Endothelial cell of umbilical vein (primary cell): ENCODE data around the gene PSMC1. TPM values are rescaled to one million over a fixed set of nuclear protein-coding genes. Genes with fewer than 3 reads are reported as not detected.

Source experiments
- BruUV-seq: library from RNA; stranded (reverse); fragments of 400-500 nt; replicated peaks from 2 replicates; lab custom pipeline; 2021; lab: Mats Ljungman, UMichigan
- CTCF ChIA-PET: fragments of 300-600, 350-600 bp; sonication (Branson Sonifier 250); formaldehyde crosslinking; loops from one replicate; lab custom pipeline; 2021; ENCODE audit warnings: antibody characterized with exemption, inconsistent platforms; lab: Charles Lee
- POLR2A ChIA-PET: fragments of 300-600, 350-600 bp; sonication (Branson Sonifier 250); formaldehyde crosslinking; loops from one replicate; lab custom pipeline; 2021; ENCODE audit warnings: antibody characterized with exemption, inconsistent platforms; lab: Charles Lee
- DNase-seq: peaks from one replicate; pipeline ENCODE4 v3.0.0-alpha.2; 2011; ENCODE audit warnings: low read depth, low spot score
- FAIRE-seq: peaks from 2 replicates; lab custom pipeline; 2011; peaks lifted over from hg19 to GRCh38; lab: Jason Lieb, UNC
- H2AFZ ChIP-seq: 2 replicates; pipeline ENCODE4 v1.6.0; 2012; ENCODE audit warnings: low read depth, low read length, control low read depth, inconsistent platforms
- H3K27ac ChIP-seq: 2 replicates; pipeline ENCODE4 v1.5.1; 2011; ENCODE audit warnings: low read depth, mild to moderate bottlenecking, control low read depth, low read length, moderate library complexity; ENCODE audit not compliant: insufficient read depth
- H3K27me3 ChIP-seq, 2 experiments: 2 replicates each; pipeline versions ENCODE4 v1.6.0 to v1.6.1; 2011; ENCODE audit warnings: low read length in 2 of 2, mixed read lengths in 1 of 2; ENCODE audit not compliant: control insufficient read depth in 2 of 2, insufficient read depth in 2 of 2
- H3K36me3 ChIP-seq, 2 experiments: 2 replicates in 1 of 2; 3 replicates in 1 of 2; pipeline ENCODE4 v1.5.1; 2011; ENCODE audit warnings: low read length in 2 of 2, mild to moderate bottlenecking in 1 of 2, moderate library complexity in 1 of 2; ENCODE audit not compliant: control insufficient read depth in 2 of 2, insufficient read depth in 2 of 2; ENCODE audit errors: extremely low read depth in 1 of 2
- H3K4me1 ChIP-seq: 3 replicates; pipeline ENCODE4 v1.5.1; 2011; ENCODE audit warnings: mild to moderate bottlenecking, low read length; ENCODE audit not compliant: control insufficient read depth, insufficient read depth; ENCODE audit errors: extremely low read depth
- H3K4me2 ChIP-seq: 2 replicates; pipeline ENCODE4 v1.6.1; 2011; ENCODE audit warnings: low read length, control low read depth, mixed read lengths; ENCODE audit not compliant: insufficient read depth
- H3K4me3 ChIP-seq, 3 experiments: fragments of 200-600 bp in 1 of 3; sonication (generic), shearing (Covaris generic) in 1 of 3; replicated peaks in 1 of 3; 2 replicates each; pipeline ENCODE4 v1.5.1; 2011 to 2016; ENCODE audit warnings: control low read depth in 3 of 3, low read length in 3 of 3, mild to moderate bottlenecking in 2 of 3, inconsistent platforms in 1 of 3, low read depth in 1 of 3, moderate library complexity in 1 of 3; ENCODE audit not compliant: insufficient read depth in 1 of 3
- H3K79me2 ChIP-seq: 2 replicates; pipeline ENCODE4 v1.6.0; 2012; ENCODE audit warnings: low read length, inconsistent platforms; ENCODE audit not compliant: control insufficient read depth, insufficient read depth
- H3K9ac ChIP-seq: replicated peaks from 2 replicates; pipeline ENCODE3; 2011; ENCODE audit warnings: low read length, control low read depth; ENCODE audit not compliant: insufficient read depth; ENCODE audit errors: extremely low read depth
- H3K9me1 ChIP-seq: replicated peaks from 3 replicates; pipeline ENCODE4 v1.6.0; 2011; ENCODE audit warnings: mild to moderate bottlenecking, low read length; ENCODE audit not compliant: control insufficient read depth, insufficient read depth; ENCODE audit errors: extremely low read depth
- H3K9me3 ChIP-seq: replicated peaks from 2 replicates; pipeline ENCODE4 v1.5.1; 2012; ENCODE audit warnings: low read length, inconsistent platforms; ENCODE audit not compliant: control insufficient read depth, insufficient read depth
- H4K20me1 ChIP-seq: replicated peaks from 2 replicates; pipeline ENCODE3; 2011; ENCODE audit warnings: mild to moderate bottlenecking, low read length; ENCODE audit not compliant: control insufficient read depth, insufficient read depth; ENCODE audit errors: extremely low read depth
- CTCF ChIP-seq, 2 donors: IDR thresholded peaks; 1 replicate in 1 of 2; 2 replicates in 1 of 2; pipeline ENCODE4 v1.5.1; 2011; ENCODE audit warnings: low read length in 2 of 2, mild to moderate bottlenecking in 2 of 2, moderate library complexity in 2 of 2, control low read depth in 1 of 2, inconsistent platforms in 1 of 2, low read depth in 1 of 2; ENCODE audit not compliant: insufficient read depth in 1 of 2; ENCODE audit errors: extremely low read depth in 1 of 2
- EZH2 ChIP-seq: IDR thresholded peaks from 2 replicates; pipeline ENCODE4 v1.6.1; 2012; ENCODE audit warnings: borderline replicate concordance, low read depth, mild to moderate bottlenecking, moderate library complexity, low read length, inconsistent platforms; ENCODE audit not compliant: severe bottlenecking
- FOS ChIP-seq: IDR thresholded peaks from 2 replicates; pipeline ENCODE4 v1.6.1; 2011; ENCODE audit warnings: mild to moderate bottlenecking, low read length, moderate library complexity, borderline replicate concordance; ENCODE audit not compliant: insufficient read depth
- GATA2 ChIP-seq: IDR thresholded peaks from 2 replicates; pipeline ENCODE4 v1.7.0; 2011; ENCODE audit warnings: low read depth, mild to moderate bottlenecking, moderate library complexity, mixed read lengths, low read length; ENCODE audit not compliant: insufficient read length, insufficient read depth
- JUN ChIP-seq: IDR thresholded peaks from 2 replicates; pipeline ENCODE4 v1.6.1; 2011; ENCODE audit warnings: borderline replicate concordance, low read depth; ENCODE audit not compliant: insufficient read length, insufficient read depth
- MYC ChIP-seq: IDR thresholded peaks from one replicate; pipeline ENCODE4 v1.6.1; 2011; ENCODE audit warnings: mild to moderate bottlenecking, low read depth, low read length
- POLR2A ChIP-seq: IDR thresholded peaks from 2 replicates; pipeline ENCODE4 v1.6.1; 2012; ENCODE audit warnings: low read depth, mild to moderate bottlenecking, control low read depth, low read length
- POLR2AphosphoS5 ChIP-seq: IDR thresholded peaks from 2 replicates; pipeline ENCODE4 v1.6.1; 2012; ENCODE audit warnings: low read depth, mild to moderate bottlenecking, control low read depth, low read length, moderate library complexity; ENCODE audit not compliant: insufficient read depth
- dilution Hi-C: fragments of 300-500 bp; cut with MboI; formaldehyde crosslinking; loops from one replicate; pipeline ENCODE4 v1.15.0; 2019; ENCODE audit warnings: low sequenced_read_pairs; ENCODE audit not compliant: extremely low pct_ligation_motif_present
- intact Hi-C: fragments of 100-400 bp; cut with micrococcal nuclease; formaldehyde crosslinking; loops from one replicate; pipeline ENCODE4 v1.10.0; 2022
- polyA plus RNA-seq, 4 experiments: library from polyadenylated mRNA; depleted of rRNA in 3 of 4; stranded (reverse) in 3 of 4; unstranded in 1 of 4; fragments of >200 nt; gene quantifications; 2 replicates each; pipeline versions ENCODE4 v1.2.1 to v1.2.3, GENCODE V29; 2011 to 2012; ENCODE audit warnings: missing spikeins in 1 of 4
- total RNA-seq: library from RNA; stranded (reverse); gene quantifications from 2 replicates; pipeline ENCODE4 v1.2.3, GENCODE V29; 2021
- TF ChIP-seq, protein P1 (sequence below): IDR thresholded peaks from 2 replicates; pipeline ENCODE4 v1.6.1; 2011; ENCODE audit not compliant: insufficient read depth, insufficient read length

Gene PSMC1
- total and polyA plus RNA-seq, 2 donors (not counting 3 experiments of a cell fraction or from before 2014, with no cell fraction given) = 77.4 to 129 TPM

GRCh38 chr14:90301122-90301521 lies 44.8 kb downstream of the PSMC1 start:
- dilution Hi-C loops = no loop called here
- TF ChIP-seq EZH2 (no peak), POLR2AphosphoS5 (no peak), CTCF (IDR thresholded peaks at IDR 0.05; ENCODE audit: extremely low read depth in 1 of 2, insufficient read depth in 1 of 2, low read depth in 1 of 2, low read length in 2 of 2) (no peak), FOS (no peak), POLR2A (no peak), GATA2 (no peak), MYC (no peak), JUN (no peak)
- TF ChIP-seq, protein P1, sequence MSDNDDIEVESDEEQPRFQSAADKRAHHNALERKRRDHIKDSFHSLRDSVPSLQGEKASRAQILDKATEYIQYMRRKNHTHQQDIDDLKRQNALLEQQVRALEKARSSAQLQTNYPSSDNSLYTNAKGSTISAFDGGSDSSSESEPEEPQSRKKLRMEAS = no peak
- POLR2A ChIA-PET = interaction anchor here (1.3 kb wide), 1 partner anchor 96 kb away, joined by 17 read pairs; the partner anchor contains the start of gene CALM1
- Histone ChIP-seq H3K4me2 (no peak overlapping the region), H3K9me3 (no peaks in the 10 kb centered on the region), H3K9me1 (no peaks in the 10 kb centered on the region), H3K4me3 (no peak overlapping the region), H3K27me3 (no peaks in the 10 kb centered on the region), H3K27ac (no peak overlapping the region), H4K20me1 (no peaks in the 10 kb centered on the region), H3K36me3 (peaks cover 3 to 12% of the 10 kb centered on the region in 2 experiments), H3K4me1 (no peaks in the 10 kb centered on the region), H3K79me2 (no peaks in the 10 kb centered on the region), H3K9ac (no peak overlapping the region), H2AFZ (no peak overlapping the region)
- no TSS peak for BruUV-seq
- FAIRE-seq (no peak), DNase-seq (no peak)
- intact Hi-C loops = loop anchor here (1.0 to 5.0 kb wide), 6 partner anchors 81 to 516 kb away; partner anchors contain the start of genes CALM1 and TTC7B
- CTCF ChIA-PET = interaction anchor here (0.6 to 4.0 kb wide), 37 partner anchors 11 to 872 kb away, joined by 3 to 108 read pairs (median 4); partner anchors contain the start of genes CALM1, PSMC1 and TTC7B
